HG03039 (cell line): Measurements from ENCODE around the gene CCDC171.
"Not testable (repeated sequence)": the region's sequence is repeated elsewhere in the genome, so short reads cannot be mapped to it uniquely, and the experiment has no call there.

Source experiments
- ATAC-seq: cut with Tn5 transposase; IDR thresholded peaks from one replicate; pipeline ENCODE4 v1.9.1; 2021; ENCODE audit warnings: mild to moderate bottlenecking, moderate library complexity; ENCODE audit not compliant: unreplicated experiment

The CCDC171 gene

GRCh38 chr9:15553528-15553898 is 670 bp downstream of the CCDC171 start:
- ATAC-seq = peak; percentile 12

- ATAC-seq = no peak
Measured at GRCh38 chr9:15570769-15571168, 17.9 kb downstream of the CCDC171 start.

GRCh38 chr9:15572200-15572770 is 19.4 kb downstream of the CCDC171 start:
- ATAC-seq = no peak

GRCh38 chr9:15576350-15577050 is 23.7 kb downstream of the CCDC171 start:
- ATAC-seq = no peak

GRCh38 chr9:15578714-15579113 is 25.9 kb downstream of the CCDC171 start:
- ATAC-seq = no peak

- ATAC-seq = no peak
Measured at GRCh38 chr9:15584379-15584778, 31.5 kb downstream of the CCDC171 start.

- no peak for ATAC-seq
Measured at GRCh38 chr9:15592317-15592716, 39.5 kb downstream of the CCDC171 start.

- ATAC-seq = not testable (repeated sequence)
Measured at GRCh38 chr9:15592940-15593339, 40.1 kb downstream of the CCDC171 start.

- ATAC-seq = not testable (repeated sequence)
Measured at GRCh38 chr9:15600666-15601330, 48.0 kb downstream of the CCDC171 start.

GRCh38 chr9:15606643-15607472 is 54.0 kb downstream of the CCDC171 start:
- ATAC-seq = no peak

- no peak for ATAC-seq
Measured at GRCh38 chr9:15612962-15613361, 60.1 kb downstream of the CCDC171 start.

- no peak for ATAC-seq
Measured at GRCh38 chr9:15617782-15618181, 64.9 kb downstream of the CCDC171 start.

- no peak for ATAC-seq
Measured at GRCh38 chr9:15618540-15619331, 65.9 kb downstream of the CCDC171 start.

- no peak for ATAC-seq
Measured at GRCh38 chr9:15622318-15622971, 69.6 kb downstream of the CCDC171 start.

- no peak for ATAC-seq
Measured at GRCh38 chr9:15635752-15636151, 82.9 kb downstream of the CCDC171 start.

- no peak for ATAC-seq
Measured at GRCh38 chr9:15640121-15640520, 87.3 kb downstream of the CCDC171 start.

GRCh38 chr9:15641291-15641690 is 88.4 kb downstream of the CCDC171 start:
- no peak for ATAC-seq

GRCh38 chr9:15642369-15642962 is 89.6 kb downstream of the CCDC171 start:
- no peak for ATAC-seq

- no peak for ATAC-seq
Measured at GRCh38 chr9:15670246-15670645, 117.4 kb downstream of the CCDC171 start.

- ATAC-seq = no peak
Measured at GRCh38 chr9:15670894-15671293, 118.1 kb downstream of the CCDC171 start.
